Stimulated activated naive CD8-positive, alpha-beta T cell treated with anti-CD3 and anti-CD28 coated beads, Interleukin-15, amount 100 ng/mL, for 72 hours (primary cell): ENCODE measurements around the gene LAMA4.

Experiments used
- ATAC-seq: fragments of 150-1000 bp; cut with Tn5 transposase; 2 replicates; pipeline ENCODE4 v1.10.0; 2021; ENCODE audit warnings: mild to moderate bottlenecking, moderate library complexity
- DNase-seq, 2 donors: peaks; one replicate each; pipeline ENCODE4 v3.0.0; 2021 to 2022
- H3K27ac Mint-ChIP-seq, 2 donors: one replicate each; pipeline ENCODE4 v1.8.0; 2022; ENCODE audit warnings: mild to moderate bottlenecking in 2 of 2, mixed read lengths in 2 of 2, moderate library complexity in 2 of 2
- H3K27me3 Mint-ChIP-seq: one replicate; pipeline ENCODE4 v1.8.0; 2022; ENCODE audit warnings: mixed read lengths
- H3K4me1 Mint-ChIP-seq: one replicate; pipeline ENCODE4 v1.8.0; 2022; ENCODE audit warnings: mild to moderate bottlenecking, mixed read lengths
- H3K4me3 Mint-ChIP-seq, 2 donors: one replicate each; pipeline ENCODE4 v1.8.0; 2022; ENCODE audit warnings: mild to moderate bottlenecking in 2 of 2, mixed read lengths in 2 of 2, moderate library complexity in 1 of 2
- H3K9me3 Mint-ChIP-seq, 2 donors: one replicate each; pipeline ENCODE4 v1.8.0; 2022; ENCODE audit warnings: mixed read lengths in 2 of 2

LAMA4 gene

GRCh38 chr6:112096901-112097300 lies 157.5 kb downstream of the LAMA4 start:
- Mint-ChIP-seq H3K4me3 (no peak overlapping the region), H3K9me3 (no peaks in the 10 kb centered on the region), H3K4me1 (no peaks in the 10 kb centered on the region), H3K27me3 (no peaks in the 10 kb centered on the region), H3K27ac (no peak overlapping the region)
- ATAC-seq (no peak), DNase-seq (no peak)

DNA sequence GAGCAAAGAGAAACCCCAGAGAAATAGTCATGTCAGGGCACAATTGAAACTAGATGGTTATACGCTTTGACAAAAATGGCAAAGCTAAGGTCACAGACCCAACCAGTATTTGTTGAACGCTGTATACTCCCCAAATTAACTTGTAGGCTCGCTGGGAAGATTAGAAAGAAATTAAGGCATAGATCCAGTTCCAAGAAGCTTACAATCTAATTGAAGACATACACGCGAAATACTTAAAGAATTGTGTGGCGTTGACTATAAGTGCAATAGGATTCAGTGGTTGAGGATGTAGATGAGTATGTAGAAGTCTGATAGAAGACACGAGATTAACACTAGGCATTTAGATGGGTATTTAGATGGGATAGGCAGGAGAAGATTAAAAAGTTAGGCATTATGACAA lies 166.5 kb downstream of the LAMA4 start:
- no peak for ATAC-seq
- DNase-seq = no peak
- Mint-ChIP-seq H3K9me3 (no peaks in the 10 kb centered on the region), H3K27ac (no peak overlapping the region), H3K27me3 (no peaks in the 10 kb centered on the region), H3K4me3 (no peak overlapping the region), H3K4me1 (peaks cover 9% of the 10 kb centered on the region)

- H3K4me3 Mint-ChIP-seq = no peak within 1 kb of the TSS
- ATAC-seq (peak; percentile 98), DNase-seq (peak; percentile 84 to 94)
- no peaks in the 10 kb centered on the region for H3K9me3 Mint-ChIP-seq
- no peak within 1 kb of the TSS for H3K27ac Mint-ChIP-seq
- H3K4me1 Mint-ChIP-seq = peaks cover 9% of the 10 kb centered on the region
- no peaks in the 10 kb centered on the region for H3K27me3 Mint-ChIP-seq
These were observed 167.0 kb downstream of the LAMA4 start, which contains the start of the genes FAM229B and TUBE1 for GRCh38 chr6:112087136-112087911. Gene FAM229B, plus strand, starts transcription at chr6:112087591. Its CDS starts 11,693 bp downstream, at chr6:112099284. Gene TUBE1, minus strand, starts transcription at chr6:112087482. Its CDS starts 48 bp downstream, at chr6:112087434.

- Mint-ChIP-seq H3K4me1 (peaks cover 9% of the 10 kb centered on the region), H3K27ac (no peak overlapping the region), H3K4me3 (no peak overlapping the region), H3K9me3 (no peaks in the 10 kb centered on the region), H3K27me3 (no peaks in the 10 kb centered on the region)
- peak; percentile 37 for ATAC-seq
- DNase-seq = no peak
These were observed 167.6 kb downstream of the LAMA4 start for GRCh38 chr6:112086744-112087135.

DNA sequence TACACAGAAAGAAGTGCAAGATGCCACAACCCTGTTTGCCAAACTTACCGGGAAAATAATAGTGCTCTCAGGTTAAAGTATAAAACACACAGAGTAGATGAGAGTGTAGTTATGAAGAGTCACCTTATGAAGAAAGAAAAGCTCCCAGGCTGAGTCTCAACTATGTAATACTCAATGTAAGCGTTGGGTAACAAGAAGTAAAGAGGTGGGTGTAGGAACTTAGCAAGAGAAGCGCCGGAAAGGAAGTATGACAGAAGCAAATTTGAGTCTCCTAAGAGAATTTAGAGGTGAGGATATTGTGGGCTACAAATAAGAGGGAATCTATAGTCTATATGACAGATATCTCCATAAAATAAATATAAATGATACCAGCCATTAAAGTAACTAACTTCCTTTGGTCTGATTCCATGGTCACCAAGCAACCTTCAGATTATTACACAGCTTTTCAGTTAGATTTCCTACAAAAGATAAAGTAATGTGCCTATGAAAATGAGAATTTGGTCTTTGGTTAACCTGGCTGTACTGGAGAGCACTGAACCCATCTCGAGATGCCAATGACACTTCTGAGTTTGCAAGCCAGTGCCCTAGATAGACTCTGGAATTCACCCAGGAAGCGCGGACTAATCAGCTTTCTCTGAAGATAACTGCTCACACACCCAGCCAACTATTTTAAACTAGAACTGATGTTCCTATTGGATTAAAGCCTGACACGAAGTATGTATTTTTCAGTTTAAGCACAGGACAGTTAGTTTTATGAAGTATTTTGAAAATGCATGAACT lies 168.9 kb downstream of the LAMA4 start:
- peak overlapping the region in 1 of 2 donors; percentile 61 for H3K4me3 Mint-ChIP-seq
- H3K27me3 Mint-ChIP-seq = no peaks in the 10 kb centered on the region
- peaks cover 9% of the 10 kb centered on the region for H3K4me1 Mint-ChIP-seq
- no peaks in the 10 kb centered on the region for H3K9me3 Mint-ChIP-seq
- ATAC-seq (no peak), DNase-seq (no peak)
- peak overlapping the region in 1 of 2 donors; percentile 23 for H3K27ac Mint-ChIP-seq

GRCh38 chr6:112081569-112081968 lies 172.8 kb downstream of the LAMA4 start:
- no peak for DNase-seq
- Mint-ChIP-seq H3K27ac (no peak overlapping the region), H3K9me3 (no peaks in the 10 kb centered on the region), H3K4me1 (peaks cover 9% of the 10 kb centered on the region), H3K27me3 (no peaks in the 10 kb centered on the region), H3K4me3 (no peak overlapping the region)
- ATAC-seq = no peak

- Mint-ChIP-seq H3K4me3 (no peak overlapping the region), H3K9me3 (no peaks in the 10 kb centered on the region), H3K4me1 (no peaks in the 10 kb centered on the region), H3K27ac (no peak overlapping the region), H3K27me3 (no peaks in the 10 kb centered on the region)
- DNase-seq = no peak
- no peak for ATAC-seq
These were observed 187.8 kb downstream of the LAMA4 start for GRCh38 chr6:112066606-112067005.

DNA sequence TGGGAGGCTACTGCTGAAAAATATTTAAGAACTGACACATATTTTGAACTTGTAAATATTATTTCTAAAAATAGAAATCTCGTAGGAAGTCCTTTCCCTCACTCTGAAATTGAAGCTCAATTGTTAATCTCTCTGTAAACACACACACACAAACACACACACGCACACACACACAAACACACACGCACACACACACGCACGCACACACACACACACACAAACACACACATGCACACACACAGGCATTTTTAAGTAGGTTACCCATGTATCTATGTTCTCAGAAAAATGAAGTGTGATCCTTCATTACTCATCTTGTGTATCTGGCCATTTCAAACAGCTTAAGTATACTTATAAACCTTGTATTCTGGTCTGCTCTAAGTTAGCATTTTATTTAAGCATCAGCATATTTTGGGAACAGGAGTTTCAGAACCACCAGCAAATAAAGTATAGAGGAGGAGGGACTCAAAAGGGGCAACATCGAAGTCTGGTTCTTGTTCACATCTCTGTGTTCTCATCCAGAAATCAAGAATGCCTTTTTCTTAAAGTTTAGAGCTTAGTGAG lies 188.9 kb downstream of the LAMA4 start:
- ATAC-seq = no peak
- H3K4me1 Mint-ChIP-seq = no peaks in the 10 kb centered on the region

GRCh38 chr6:112062966-112063365 lies 191.4 kb downstream of the LAMA4 start:
- H3K4me1 Mint-ChIP-seq = no peaks in the 10 kb centered on the region
- ATAC-seq (no peak), DNase-seq (no peak)
- no peaks in the 10 kb centered on the region for H3K9me3 Mint-ChIP-seq
- H3K27me3 Mint-ChIP-seq = no peaks in the 10 kb centered on the region
- H3K4me3 Mint-ChIP-seq = no peak overlapping the region
- no peak overlapping the region for H3K27ac Mint-ChIP-seq

More for the DNA sequence above, 188.9 kb downstream of the LAMA4 start:
- H3K27ac Mint-ChIP-seq = no peak overlapping the region
- no peak overlapping the region for H3K4me3 Mint-ChIP-seq
- no peak for DNase-seq
- no peaks in the 10 kb centered on the region for H3K27me3 Mint-ChIP-seq
- no peaks in the 10 kb centered on the region for H3K9me3 Mint-ChIP-seq

DNA sequence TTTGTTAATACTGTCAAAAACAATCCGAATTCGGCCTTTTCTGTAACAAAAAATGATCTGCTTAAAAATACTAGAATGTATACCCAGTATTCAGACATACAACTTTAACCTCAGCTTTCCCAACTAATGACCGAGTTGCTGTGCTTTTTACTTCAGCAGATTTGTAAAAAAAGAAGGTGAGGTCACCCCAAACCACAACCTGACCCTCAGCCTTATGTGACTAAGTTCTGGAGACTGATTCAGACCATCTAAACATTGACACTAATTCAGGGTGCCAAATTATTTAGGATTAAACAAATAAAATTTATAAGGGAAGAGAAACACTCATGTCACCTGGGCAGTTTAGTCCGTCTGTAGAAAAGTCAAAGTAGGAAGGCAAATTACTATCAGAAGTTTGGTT lies 192.8 kb downstream of the LAMA4 start:
- Mint-ChIP-seq H3K27ac (no peak overlapping the region), H3K4me3 (no peak overlapping the region), H3K4me1 (no peaks in the 10 kb centered on the region), H3K9me3 (no peaks in the 10 kb centered on the region), H3K27me3 (no peaks in the 10 kb centered on the region)
- no peak for ATAC-seq
- DNase-seq = no peak
